Activated CD8-positive, alpha-beta T cell treated with anti-CD3 and anti-CD28 coated beads, Interleukin-2, amount 10 ng/mL, durations not matched to agents 7 days and 5 days (primary cell): ENCODE data around the gene HAS3. TPM values are rescaled to one million over a fixed set of nuclear protein-coding genes. Genes with fewer than 3 reads are reported as not detected.

Experiments used
- ATAC-seq: fragments of 150-1000 bp; cut with Tn5 transposase; one replicate; pipeline ENCODE4 v1.10.0; 2021; ENCODE audit warnings: moderate library complexity
- CTCF ChIA-PET: fragments of 350-600 bp; sonication (Branson Sonifier 250); formaldehyde crosslinking; loops from one replicate; lab custom pipeline; 2021; ENCODE audit warnings: antibody characterized with exemption; lab: Charles Lee
- POLR2A ChIA-PET: fragments of 350-600 bp; sonication (Branson Sonifier 250); formaldehyde crosslinking; loops from one replicate; lab custom pipeline; 2021; ENCODE audit warnings: antibody characterized with exemption; lab: Charles Lee
- DNase-seq: peaks from one replicate; pipeline ENCODE4 v3.0.0-alpha.2; 2020
- H3K27ac Mint-ChIP-seq: one replicate; pipeline ENCODE4 v1.8.0; 2021; ENCODE audit warnings: mild to moderate bottlenecking, mixed read lengths
- H3K27me3 Mint-ChIP-seq: one replicate; pipeline ENCODE4 v1.8.0; 2021; ENCODE audit warnings: low read depth, mixed read lengths
- H3K36me3 Mint-ChIP-seq: one replicate; pipeline ENCODE4 v1.8.0; 2021; ENCODE audit warnings: low read depth, mixed read lengths
- H3K4me1 Mint-ChIP-seq: one replicate; pipeline ENCODE4 v1.8.0; 2021; ENCODE audit warnings: low read depth, mixed read lengths
- H3K4me3 Mint-ChIP-seq: one replicate; pipeline ENCODE4 v1.8.0; 2021; ENCODE audit warnings: mild to moderate bottlenecking, mixed read lengths
- H3K9me3 Mint-ChIP-seq: one replicate; pipeline ENCODE4 v1.8.0; 2022; ENCODE audit warnings: mixed read lengths; ENCODE audit not compliant: insufficient read depth
- total RNA-seq, 2 experiments: library from RNA; stranded (reverse); gene quantifications; one replicate each; pipeline ENCODE4 v1.2.3, GENCODE V29; 2021

The HAS3 gene
- total RNA-seq, 2 experiments from 2014 or later, result 0.44 to 0.47 TPM

- no peaks in the 10 kb centered on the region for H3K27me3 Mint-ChIP-seq
- no peak for ATAC-seq
- DNase-seq, result no peak
- ChIA-PET CTCF (interaction anchor here (1.2 to 2.7 kb wide), 4 partner anchors 9 to 128 kb away, joined by 3 to 12 read pairs (median 7); no protein-coding TSS in a partner anchor), POLR2A (interaction anchor here (0.6 to 0.9 kb wide), 3 partner anchors 9 to 138 kb away, joined by 3 to 4 read pairs (median 4); no protein-coding TSS in a partner anchor)
- H3K27ac Mint-ChIP-seq, result no peak overlapping the region
- H3K36me3 Mint-ChIP-seq, result peaks cover 59% of the 10 kb centered on the region
- peaks cover 2% of the 10 kb centered on the region for H3K4me1 Mint-ChIP-seq
- no peaks in the 10 kb centered on the region for H3K9me3 Mint-ChIP-seq
- H3K4me3 Mint-ChIP-seq, result no peak overlapping the region
Measured at GRCh38 chr16:69157196-69157595, 51.7 kb downstream of the HAS3 start.

- Mint-ChIP-seq H3K36me3 (peaks cover 55% of the 10 kb centered on the region), H3K9me3 (no peaks in the 10 kb centered on the region), H3K27me3 (no peaks in the 10 kb centered on the region), H3K4me3 (no peak overlapping the region), H3K4me1 (peaks cover 3% of the 10 kb centered on the region), H3K27ac (no peak overlapping the region)
- DNase-seq (no peak), ATAC-seq (no peak)
- CTCF ChIA-PET, result no interaction called here
- POLR2A ChIA-PET, result no interaction called here
Measured at GRCh38 chr16:69160192-69160591, 54.7 kb downstream of the HAS3 start.

GRCh38 chr16:69165584-69165983, 60.1 kb downstream of the HAS3 start:
- Mint-ChIP-seq H3K4me1 (peaks cover 27% of the 10 kb centered on the region), H3K4me3 (no peak overlapping the region), H3K27me3 (no peaks in the 10 kb centered on the region)

GRCh38 chr16:69166221-69166833, 60.9 kb downstream of the HAS3 start:
- Mint-ChIP-seq H3K9me3 (no peaks in the 10 kb centered on the region), H3K27me3 (no peaks in the 10 kb centered on the region), H3K4me1 (peaks cover 27% of the 10 kb centered on the region), H3K36me3 (peaks cover 52% of the 10 kb centered on the region), H3K4me3 (no peak overlapping the region), H3K27ac (peak overlapping the region; percentile 78)
- DNase-seq (peak; percentile 67), ATAC-seq (peak; percentile 96)
- ChIA-PET CTCF (interaction anchor here (0.8 to 5.8 kb wide), 13 partner anchors 9 to 163 kb away, joined by 3 to 39 read pairs (median 4); partner anchors contain the start of genes PDF and SNTB2), POLR2A (interaction anchor here (0.6 to 1.4 kb wide), 4 partner anchors 9 to 37 kb away, joined by 3 to 6 read pairs (median 4); partner anchors contain the start of genes CHTF8, SNTB2 and UTP4)

More at GRCh38 chr16:69165584-69165983, 60.1 kb downstream of the HAS3 start:
- no peaks in the 10 kb centered on the region for H3K9me3 Mint-ChIP-seq
- ATAC-seq (no peak), DNase-seq (no peak)
- peaks cover 54% of the 10 kb centered on the region for H3K36me3 Mint-ChIP-seq
- H3K27ac Mint-ChIP-seq, result no peak overlapping the region
- ChIA-PET POLR2A (interaction anchor here (0.6 to 1.4 kb wide), 3 partner anchors 9 to 36 kb away, joined by 3 to 4 read pairs (median 3); partner anchors contain the start of genes CHTF8 and UTP4), CTCF (interaction anchor here (0.8 to 5.8 kb wide), 9 partner anchors 8 to 123 kb away, joined by 3 to 39 read pairs (median 10); partner anchors contain the start of gene SNTB2)

GRCh38 chr16:69166946-69167930, 61.8 kb downstream of the HAS3 start:
- ATAC-seq (no peak), DNase-seq (no peak)
- CTCF ChIA-PET, result interaction anchor here (0.8 to 5.8 kb wide), 13 partner anchors 10 to 162 kb away, joined by 3 to 39 read pairs (median 4); partner anchors contain the start of genes PDF and SNTB2
- Mint-ChIP-seq H3K27ac (peak overlapping the region; percentile 78), H3K36me3 (peaks cover 51% of the 10 kb centered on the region), H3K9me3 (no peaks in the 10 kb centered on the region), H3K4me1 (peaks cover 27% of the 10 kb centered on the region), H3K27me3 (no peaks in the 10 kb centered on the region), H3K4me3 (no peak overlapping the region)
- POLR2A ChIA-PET, result interaction anchor here (0.6 to 1.3 kb wide), 2 partner anchors 10 to 19 kb away, joined by 3 to 6 read pairs; partner anchors contain the start of gene SNTB2

Other genes with a start within 250 kb of the HAS3 start
- gene CHTF8, start 26.9 kb downstream of the HAS3 start, total RNA-seq, result 100 to 1,000 TPM; 132 to 143 TPM
- gene UTP4, start 27.0 kb downstream of the HAS3 start, total RNA-seq, result 10 to 100 TPM; 56.3 to 59.7 TPM
- gene SNTB2, start 81.5 kb downstream of the HAS3 start, total RNA-seq, result 10 to 100 TPM; 24.3 to 25.5 TPM
- 10 to 100 TPM; 31.4 to 33.7 TPM for gene VPS4A, start 205.7 kb downstream of the HAS3 start, total RNA-seq
- gene PDF, start 224.9 kb downstream of the HAS3 start, total RNA-seq, result 10 to 100 TPM; 15.2 to 16.0 TPM
- 10 to 100 TPM; 37.6 to 37.7 TPM for gene COG8, start 233.9 kb downstream of the HAS3 start, total RNA-seq
- 10 to 100 TPM; 35.3 to 36.0 TPM for gene NIP7, start 234.1 kb downstream of the HAS3 start, total RNA-seq
- gene TMED6, start 246.1 kb downstream of the HAS3 start, total RNA-seq, result 1 to 10 TPM; 1.4 to 1.8 TPM